H1 (cell line): Measurements from ENCODE around the gene STK32A. TPM values are rescaled to one million over a fixed set of nuclear protein-coding genes. Genes with fewer than 3 reads are reported as not detected.

ENCODE experiments used
- CTCF ChIA-PET: fragments of 300-600 bp; sonication (Branson Sonifier 250); formaldehyde crosslinking; loops from one replicate; lab custom pipeline; 2021; ENCODE audit not compliant: partially characterized antibody; lab: Charles Lee
- POLR2A ChIA-PET: fragments of 300-600 bp; sonication (Branson Sonifier 250); formaldehyde crosslinking; loops from one replicate; lab custom pipeline; 2021; ENCODE audit warnings: inconsistent platforms; ENCODE audit not compliant: partially characterized antibody; lab: Charles Lee
- DNase-seq, 2 experiments: peaks; one replicate each; pipeline versions ENCODE4 v3.0.0 to v3.0.0-alpha.2; 2010 to 2022; ENCODE audit warnings: low spot score in 2 of 2, low read depth in 1 of 2, mixed read lengths in 1 of 2
- FAIRE-seq: peaks from 2 replicates; lab custom pipeline; 2011; peaks lifted over from hg19 to GRCh38; lab: Jason Lieb, UNC
- H2AFZ ChIP-seq: 2 replicates; pipeline ENCODE4 v1.8.1; 2012; ENCODE audit warnings: low read length, inconsistent platforms
- H2AK5ac ChIP-seq: 2 replicates; pipeline ENCODE4 v1.6.1; 2013; ENCODE audit warnings: low read depth, low read length
- H2BK120ac ChIP-seq: replicated peaks from 2 replicates; pipeline ENCODE3; 2013; ENCODE audit warnings: low read depth, low read length, inconsistent platforms
- H2BK12ac ChIP-seq: 2 replicates; pipeline ENCODE4 v1.6.1; 2013; ENCODE audit warnings: low read depth, low read length
- H2BK15ac ChIP-seq: 2 replicates; pipeline ENCODE4 v1.6.1; 2013; ENCODE audit warnings: low read length
- H2BK20ac ChIP-seq: 2 replicates; pipeline ENCODE4 v1.6.1; 2013; ENCODE audit warnings: low read length
- H2BK5ac ChIP-seq: 2 replicates; pipeline ENCODE4 v1.6.1; 2013; ENCODE audit warnings: low read depth, low read length
- H3K14ac ChIP-seq: 2 replicates; pipeline ENCODE4 v1.6.1; 2013; ENCODE audit warnings: inconsistent platforms; ENCODE audit not compliant: insufficient read length
- H3K18ac ChIP-seq: 2 replicates; pipeline ENCODE4 v1.6.1; 2013; ENCODE audit warnings: low read length; ENCODE audit errors: extremely low read depth
- H3K23ac ChIP-seq: 2 replicates; pipeline ENCODE4 v1.6.1; 2013; ENCODE audit warnings: inconsistent platforms; ENCODE audit not compliant: insufficient read length
- H3K23me2 ChIP-seq: 2 replicates; pipeline ENCODE4 v1.6.1; 2013; ENCODE audit warnings: low read depth, low read length
- H3K27ac ChIP-seq: 2 replicates; pipeline ENCODE4 v1.6.1; 2011; ENCODE audit warnings: low read depth, low read length, inconsistent platforms
- H3K27me3 ChIP-seq, 4 experiments: replicated peaks in 1 of 4; 1 replicate in 1 of 4; 2 replicates in 3 of 4; pipeline versions ENCODE4 v1.6.1 to v1.8.1; 2011 to 2013; ENCODE audit warnings: low read length in 3 of 4, mild to moderate bottlenecking in 3 of 4, inconsistent platforms in 2 of 4, mixed read lengths in 2 of 4, moderate library complexity in 1 of 4; ENCODE audit not compliant: control insufficient read depth in 3 of 4, insufficient read depth in 3 of 4; ENCODE audit errors: extremely low read depth in 1 of 4
- H3K36me3 ChIP-seq, 4 experiments: 2 replicates each; pipeline versions ENCODE4 v1.6.1 to v1.8.1; 2011 to 2013; ENCODE audit warnings: mild to moderate bottlenecking in 4 of 4, low read length in 3 of 4, moderate library complexity in 2 of 4, control low read depth in 1 of 4, inconsistent platforms in 1 of 4; ENCODE audit not compliant: insufficient read depth in 4 of 4, control insufficient read depth in 2 of 4
- H3K4ac ChIP-seq: replicated peaks from 2 replicates; pipeline ENCODE3; 2013; ENCODE audit warnings: low read length, low read depth, mixed read lengths, inconsistent platforms; ENCODE audit not compliant: insufficient read length
- H3K4me1 ChIP-seq, 4 experiments: replicated peaks in 1 of 4; 1 replicate in 1 of 4; 2 replicates in 3 of 4; pipeline versions ENCODE4 v1.6.1 to v1.8.1; 2011 to 2013; ENCODE audit warnings: low read length in 3 of 4, inconsistent platforms in 2 of 4, mixed read lengths in 1 of 4; ENCODE audit not compliant: insufficient read depth in 4 of 4, control insufficient read depth in 3 of 4
- H3K4me2 ChIP-seq, 2 experiments: 2 replicates each; pipeline versions ENCODE4 v1.6.1 to v1.8.1; 2011 to 2013; ENCODE audit warnings: low read depth in 2 of 2, low read length in 2 of 2, control low read depth in 1 of 2, inconsistent platforms in 1 of 2, mild to moderate bottlenecking in 1 of 2; ENCODE audit not compliant: insufficient read depth in 1 of 2
- H3K4me3 ChIP-seq, 4 experiments: fragments of 200-600, 300-600 bp in 1 of 4; sonication (generic), shearing (Covaris generic), sonication (Bioruptor Twin) in 1 of 4; 2 replicates each; pipeline versions ENCODE4 v1.5.1 to v1.8.1; 2011 to 2016; ENCODE audit warnings: low read length in 4 of 4, low read depth in 3 of 4, control low read depth in 2 of 4, inconsistent platforms in 2 of 4, mild to moderate bottlenecking in 2 of 4, mixed read lengths in 1 of 4, moderate library complexity in 1 of 4; ENCODE audit not compliant: insufficient read depth in 2 of 4; ENCODE audit errors: extremely low read depth in 1 of 4
- H3K56ac ChIP-seq: replicated peaks from 2 replicates; pipeline ENCODE3; 2013; ENCODE audit warnings: low read depth, mild to moderate bottlenecking, mixed read lengths, low read length, inconsistent platforms; ENCODE audit not compliant: insufficient read length
- H3K79me1 ChIP-seq: 2 replicates; pipeline ENCODE4 v1.6.1; 2013; ENCODE audit warnings: low read depth, low read length, control low read depth
- H3K79me2 ChIP-seq, 2 experiments: 2 replicates each; pipeline versions ENCODE4 v1.6.1 to v1.8.1; 2012 to 2013; ENCODE audit warnings: low read length in 2 of 2, mild to moderate bottlenecking in 2 of 2, inconsistent platforms in 1 of 2; ENCODE audit not compliant: insufficient read depth in 2 of 2, control insufficient read depth in 1 of 2
- H3K9ac ChIP-seq, 4 experiments: replicated peaks in 1 of 4; 1 replicate in 1 of 4; 2 replicates in 3 of 4; pipeline versions ENCODE4 v1.6.1 to v1.8.1; 2011 to 2013; ENCODE audit warnings: low read depth in 3 of 4, low read length in 3 of 4, control low read depth in 2 of 4, mild to moderate bottlenecking in 2 of 4, moderate library complexity in 2 of 4, inconsistent platforms in 1 of 4; ENCODE audit errors: extremely low read depth in 1 of 4
- H3K9me3 ChIP-seq, 2 experiments: 2 replicates each; pipeline versions ENCODE4 v1.6.1 to v1.8.1; 2012 to 2013; ENCODE audit warnings: mild to moderate bottlenecking in 2 of 2, moderate library complexity in 2 of 2, control low read depth in 1 of 2, inconsistent platforms in 1 of 2, low read depth in 1 of 2, low read length in 1 of 2, mixed read lengths in 1 of 2; ENCODE audit not compliant: insufficient read depth in 2 of 2
- H4K20me1 ChIP-seq, 2 experiments: replicated peaks in 1 of 2; 2 replicates each; pipeline versions ENCODE3 to v1.8.1; 2011 to 2013; ENCODE audit warnings: inconsistent platforms in 2 of 2, low read length in 2 of 2, mild to moderate bottlenecking in 1 of 2; ENCODE audit not compliant: insufficient read depth in 2 of 2, control insufficient read depth in 1 of 2
- H4K5ac ChIP-seq: 2 replicates; pipeline ENCODE4 v1.6.1; 2013; ENCODE audit warnings: low read length, low read depth, mixed read lengths, inconsistent platforms; ENCODE audit not compliant: insufficient read length
- H4K8ac ChIP-seq: 2 replicates; pipeline ENCODE4 v1.8.0; 2013; ENCODE audit warnings: mild to moderate bottlenecking, moderate library complexity, low read length, inconsistent platforms; ENCODE audit not compliant: insufficient read depth; ENCODE audit errors: extremely low read depth
- H4K91ac ChIP-seq: replicated peaks from 2 replicates; pipeline ENCODE3; 2013; ENCODE audit warnings: low read length, mixed read lengths, inconsistent platforms; ENCODE audit not compliant: insufficient read length
- ATF2 ChIP-seq: IDR thresholded peaks from 2 replicates; pipeline ENCODE4 v1.6.1; 2012; ENCODE audit warnings: low read length, inconsistent platforms
- CBX5 ChIP-seq: fragments of 300-800, 300-1000 bp; sonication (generic); IDR thresholded peaks from 2 replicates; pipeline ENCODE4 v1.7.1; 2016; ENCODE audit warnings: antibody characterized with exemption, low read length, low read depth
- CHD1 ChIP-seq: IDR thresholded peaks from 2 replicates; pipeline ENCODE4 v1.6.1; 2012; ENCODE audit warnings: low read depth, low read length, improper control_type of control experiment
- EP300 ChIP-seq, 2 experiments: IDR thresholded peaks; 1 replicate in 1 of 2; 2 replicates in 1 of 2; pipeline ENCODE4 v1.6.1; 2011 to 2012; ENCODE audit warnings: low read depth in 2 of 2, low read length in 2 of 2, mild to moderate bottlenecking in 2 of 2, borderline replicate concordance in 1 of 2, inconsistent platforms in 1 of 2, moderate library complexity in 1 of 2
- FOSL1 ChIP-seq: IDR thresholded peaks from 2 replicates; pipeline ENCODE4 v1.6.1; 2011; ENCODE audit warnings: mild to moderate bottlenecking, low read depth, low read length, moderate library complexity; ENCODE audit not compliant: insufficient read depth
- HDAC2 ChIP-seq, 2 experiments: fragments of 300-600 bp in 1 of 2; sonication (generic) in 1 of 2; IDR thresholded peaks; 2 replicates each; pipeline ENCODE4 v1.6.1; 2011 to 2012; ENCODE audit warnings: low read depth in 2 of 2, low read length in 2 of 2, mild to moderate bottlenecking in 2 of 2, moderate library complexity in 2 of 2, borderline replicate concordance in 1 of 2, inconsistent platforms in 1 of 2
- KDM1A ChIP-seq: fragments of 200-600, 300-600 bp; sonication (generic); IDR thresholded peaks from 2 replicates; pipeline ENCODE4 v1.7.1; 2016; ENCODE audit warnings: mild to moderate bottlenecking, low read length, borderline replicate concordance
- NANOG ChIP-seq: IDR thresholded peaks from 2 replicates; pipeline ENCODE4 v1.6.1; 2011; ENCODE audit warnings: low read length, low read depth, mild to moderate bottlenecking, inconsistent platforms; ENCODE audit not compliant: insufficient read depth, poor library complexity, severe bottlenecking
- POU5F1 ChIP-seq: IDR thresholded peaks from 2 replicates; pipeline ENCODE4 v1.6.1; 2011; ENCODE audit warnings: low read depth, mild to moderate bottlenecking, low read length, moderate library complexity
- TAF1 ChIP-seq: IDR thresholded peaks from 2 replicates; pipeline ENCODE4 v1.6.1; 2011; ENCODE audit warnings: mild to moderate bottlenecking, low read depth, low read length
- WGBS, 2 experiments: shearing (Covaris generic) in 1 of 2; methylation state at CpG; one replicate each; pipeline versions ENCODE4 v1.1.6 to v1.1.7; 2013 to 2015; ENCODE audit warnings: low lambda C conversion rate in 2 of 2, mixed read lengths in 2 of 2, inconsistent platforms in 1 of 2, low coverage in 1 of 2, missing lambda C conversion rate in 1 of 2; ENCODE audit not compliant: insufficient replicate concordance in 2 of 2, insufficient coverage in 1 of 2, insufficient read length in 1 of 2; ENCODE audit errors: extremely low coverage in 1 of 2, missing lambda C conversion rate in 1 of 2; 5-methylcytosine and 5-hydroxymethylcytosine counted together
- polyA plus RNA-seq, 7 experiments: library from polyadenylated mRNA; depleted of rRNA in 3 of 7; stranded (reverse) in 5 of 7; unstranded in 2 of 7; fragments of >200 nt in 5 of 7; fragments of 200-250 nt in 2 of 7; gene quantifications; 1 replicate in 5 of 7; 2 replicates in 1 of 7; 4 replicates in 1 of 7; pipeline versions ENCODE4 v1.2.1 to v1.2.3, GENCODE V29; 2011 to 2013; ENCODE audit warnings: missing spikeins in 2 of 7, mixed read lengths in 2 of 7
- total RNA-seq: library from RNA; stranded (reverse); fragmentation: NEBNext Ultra II Directional; extraction: Animal tissue kit (Norgen Biotek cat#: 25700); gene quantifications from 2 replicates; pipeline ENCODE4 v1.2.1, GENCODE V29; 2021

STK32A gene
- total and polyA plus RNA-seq, 2 of the 8 experiments (the other 6 are each of a cell fraction or from before 2014, with no cell fraction given), result 1.3 to 2.5 TPM

GRCh38 chr5:147189109-147189424 lies 45.8 kb upstream of the STK32A start:
- Histone ChIP-seq H3K4me3 (no peak overlapping the region), H3K23ac (no peak overlapping the region), H3K18ac (no peak overlapping the region), H3K23me2 (no peaks in the 10 kb centered on the region), H3K14ac (no peak overlapping the region), H3K9ac (no peak overlapping the region), H3K4me1 (peaks cover 0 to 15% (median 6%) of the 10 kb centered on the region in 4 experiments; a peak in 3 of 7 replicates), H4K91ac (no peak overlapping the region), H2AK5ac (no peak overlapping the region), H3K56ac (no peak overlapping the region), H3K9me3 (no peaks in the 10 kb centered on the region), H3K79me2 (no peaks in the 10 kb centered on the region), H4K8ac (no peak overlapping the region), H3K4ac (no peak overlapping the region), H2BK5ac (no peak overlapping the region), H2AFZ (no peak overlapping the region), H3K4me2 (no peak overlapping the region), H2BK120ac (no peak overlapping the region), H4K5ac (no peak overlapping the region)
- ChIA-PET POLR2A (interaction anchor here (0.8 kb wide), 1 partner anchor 655 kb away, joined by 3 read pairs; no protein-coding TSS in a partner anchor), CTCF (interaction anchor here (0.5 to 6.5 kb wide), 72 partner anchors 9 to 668 kb away, joined by 3 to 53 read pairs (median 4); no protein-coding TSS in a partner anchor)
- FAIRE-seq, result no peak
- 36% methylated on average over 2 of the region's 2 CpGs; no CpG with 5 or more reads in 1 of the 2 experiments for WGBS, 2 experiments
- TF ChIP-seq FOSL1, result no peak
- peak; percentile 92; the same call in 1 of the 2 replicates for TF ChIP-seq KDM1A
- TF ChIP-seq CBX5, result no peak
- no peak for TF ChIP-seq POU5F1
- no peak for TF ChIP-seq ATF2
- no peak for TF ChIP-seq TAF1
- no peak for TF ChIP-seq EP300 (IDR thresholded peaks at IDR 0.05; ENCODE audit: borderline replicate concordance in 1 of 2, low read depth in 2 of 2, low read length in 2 of 2)
- no peak for TF ChIP-seq NANOG
- TF ChIP-seq HDAC2 (IDR thresholded peaks at IDR 0.05; ENCODE audit: borderline replicate concordance in 1 of 2, low read depth in 2 of 2, low read length in 2 of 2), result peak in 1 of 2 experiments; percentile 80; a peak in 1 of 4 replicates
- TF ChIP-seq CHD1, result no peak
- TF ChIP-seq, all 59 proteins: peak for 2
- Histone ChIP-seq H4K20me1 (no peaks in the 10 kb centered on the region), H2BK12ac (no peak overlapping the region), H3K79me1 (no peaks in the 10 kb centered on the region), H3K27ac (no peak overlapping the region), H2BK20ac (no peak overlapping the region), H3K36me3 (no peaks in the 10 kb centered on the region), H3K27me3 (no peaks in the 10 kb centered on the region), H2BK15ac (no peak overlapping the region)
- DNase-seq, result no peak
